PC-3 (cell line): ENCODE results near the gene AURKB.

ENCODE experiments used
- EZH2 ChIP-seq: fragments of 300-600 bp; sonication (generic); IDR thresholded peaks from one replicate; pipeline ENCODE4 v1.6.1; 2017; ENCODE audit warnings: antibody characterized with exemption, mild to moderate bottlenecking, low read length; ENCODE audit not compliant: unreplicated experiment
- TF ChIP-seq, protein P1 (sequence below): fragments of 300-600 bp; sonication (generic); conservative IDR thresholded peaks from 2 replicates; pipeline ENCODE4 v1.5.1; 2017; ENCODE audit warnings: antibody characterized with exemption, low read depth, mild to moderate bottlenecking, low read length

- TF ChIP-seq, protein P1, sequence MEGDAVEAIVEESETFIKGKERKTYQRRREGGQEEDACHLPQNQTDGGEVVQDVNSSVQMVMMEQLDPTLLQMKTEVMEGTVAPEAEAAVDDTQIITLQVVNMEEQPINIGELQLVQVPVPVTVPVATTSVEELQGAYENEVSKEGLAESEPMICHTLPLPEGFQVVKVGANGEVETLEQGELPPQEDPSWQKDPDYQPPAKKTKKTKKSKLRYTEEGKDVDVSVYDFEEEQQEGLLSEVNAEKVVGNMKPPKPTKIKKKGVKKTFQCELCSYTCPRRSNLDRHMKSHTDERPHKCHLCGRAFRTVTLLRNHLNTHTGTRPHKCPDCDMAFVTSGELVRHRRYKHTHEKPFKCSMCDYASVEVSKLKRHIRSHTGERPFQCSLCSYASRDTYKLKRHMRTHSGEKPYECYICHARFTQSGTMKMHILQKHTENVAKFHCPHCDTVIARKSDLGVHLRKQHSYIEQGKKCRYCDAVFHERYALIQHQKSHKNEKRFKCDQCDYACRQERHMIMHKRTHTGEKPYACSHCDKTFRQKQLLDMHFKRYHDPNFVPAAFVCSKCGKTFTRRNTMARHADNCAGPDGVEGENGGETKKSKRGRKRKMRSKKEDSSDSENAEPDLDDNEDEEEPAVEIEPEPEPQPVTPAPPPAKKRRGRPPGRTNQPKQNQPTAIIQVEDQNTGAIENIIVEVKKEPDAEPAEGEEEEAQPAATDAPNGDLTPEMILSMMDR: no peak
- no peak for TF ChIP-seq EZH2
Measured at GRCh38 chr17:8248751-8249607, 38.6 kb upstream of the AURKB start, which contains the start of gene PFAS.
